Neural cell (in vitro differentiated cells): ENCODE data around the gene CXCR1. TPM values are rescaled to one million over a fixed set of nuclear protein-coding genes. Genes with fewer than 3 reads are reported as not detected.
A peak's percentile ranks its signal among the peaks of the same experiment; 100 is the strongest.

Experiments used
- H2AFZ ChIP-seq: fragments of 200-600, 300-800 bp; sonication (generic), shearing (Covaris generic); 2 replicates; pipeline ENCODE4 v1.6.0; 2014; ENCODE audit warnings: low read depth, mild to moderate bottlenecking, antibody characterized with exemption, low read length, moderate library complexity
- H3F3A ChIP-seq: fragments of 200-600 bp; shearing (Covaris generic); 2 replicates; pipeline ENCODE4 v1.6.1; 2016; ENCODE audit warnings: mild to moderate bottlenecking, moderate library complexity, mixed read lengths, antibody characterized with exemption, low read length; ENCODE audit not compliant: insufficient read depth, poor library complexity, severe bottlenecking
- H3K27ac ChIP-seq: fragments of 200-600, 300-800 bp; sonication (generic), shearing (Covaris generic); 2 replicates; pipeline ENCODE4 v1.5.1; 2014; ENCODE audit warnings: mild to moderate bottlenecking, low read length, moderate library complexity
- H3K27me3 ChIP-seq: fragments of 300-800, 200-600 bp; sonication (generic), shearing (Covaris generic); 2 replicates; pipeline ENCODE4 v1.6.0; 2014; ENCODE audit warnings: mild to moderate bottlenecking, low read depth, low read length, moderate library complexity; ENCODE audit not compliant: insufficient read depth
- H3K36me3 ChIP-seq: fragments of 300-800, 200-600 bp; sonication (generic), shearing (Covaris generic); 2 replicates; pipeline ENCODE4 v1.5.1; 2014; ENCODE audit warnings: mild to moderate bottlenecking, antibody characterized with exemption, low read length, moderate library complexity; ENCODE audit not compliant: insufficient read depth
- H3K4me2 ChIP-seq: fragments of 300-800, 200-600 bp; sonication (generic), shearing (Covaris generic); 2 replicates; pipeline ENCODE4 v1.6.0; 2014; ENCODE audit warnings: mild to moderate bottlenecking, low read length
- H3K4me3 ChIP-seq: fragments of 300-800, 200-600 bp; sonication (generic), shearing (Covaris generic); 2 replicates; pipeline ENCODE4 v1.5.1; 2014; ENCODE audit warnings: mild to moderate bottlenecking, low read length, moderate library complexity
- H3K79me2 ChIP-seq: fragments of 200-600 bp; shearing (Covaris generic); replicated peaks from 2 replicates; pipeline ENCODE4 v1.6.0; 2014; ENCODE audit warnings: mild to moderate bottlenecking, low read length, moderate library complexity; ENCODE audit not compliant: insufficient read depth
- H3K9ac ChIP-seq: fragments of 300-800, 200-600 bp; sonication (generic), shearing (Covaris generic); 2 replicates; pipeline ENCODE4 v1.6.1; 2016; ENCODE audit warnings: mild to moderate bottlenecking, low read length, mixed read lengths
- H3K9me2 ChIP-seq: fragments of 200-600 bp; shearing (Covaris generic); 2 replicates; pipeline ENCODE4 v1.6.1; 2016; ENCODE audit warnings: mild to moderate bottlenecking, low read length, mixed read lengths; ENCODE audit not compliant: insufficient read depth
- H3K9me3 ChIP-seq: fragments of 200-600, 300-800 bp; sonication (generic), shearing (Covaris generic); 2 replicates; pipeline ENCODE4 v1.6.1; 2016; ENCODE audit warnings: mild to moderate bottlenecking, mixed run types, low read length, moderate library complexity, mixed read lengths
- H4K20me1 ChIP-seq: fragments of 200-600 bp; shearing (Covaris generic); 2 replicates; pipeline ENCODE4 v1.6.1; 2016; ENCODE audit warnings: mild to moderate bottlenecking, mixed run types; ENCODE audit not compliant: insufficient read depth
- CTCF ChIP-seq: fragments of 450-650 bp; IDR thresholded peaks from 2 replicates; pipeline ENCODE4 v1.5.1; 2014; ENCODE audit warnings: antibody characterized with exemption, mild to moderate bottlenecking, moderate library complexity; ENCODE audit not compliant: poor library complexity, severe bottlenecking
- EP300 ChIP-seq: fragments of 450-650 bp; conservative IDR thresholded peaks from 2 replicates; pipeline ENCODE4 v1.6.1; 2014; ENCODE audit warnings: antibody characterized with exemption, mild to moderate bottlenecking, moderate library complexity; ENCODE audit not compliant: poor library complexity, severe bottlenecking
- EZH2 ChIP-seq: fragments of 200-600, 300-800 bp; shearing (Covaris generic), sonication (generic); IDR thresholded peaks from 2 replicates; pipeline ENCODE4 v1.6.1; 2014; ENCODE audit warnings: antibody characterized with exemption, low read length, borderline replicate concordance, mild to moderate bottlenecking; ENCODE audit not compliant: insufficient read depth, poor library complexity, severe bottlenecking
- MXI1 ChIP-seq: fragments of 450-650 bp; conservative IDR thresholded peaks from 2 replicates; pipeline ENCODE4 v1.6.1; 2014; ENCODE audit warnings: antibody characterized with exemption, mild to moderate bottlenecking; ENCODE audit not compliant: poor library complexity, severe bottlenecking
- POLR2AphosphoS5 ChIP-seq: IDR thresholded peaks from 2 replicates; pipeline ENCODE4 v1.6.1; 2012
- RAD21 ChIP-seq: fragments of 450-650 bp; conservative IDR thresholded peaks from 2 replicates; pipeline ENCODE4 v1.6.1; 2014; ENCODE audit warnings: antibody characterized with exemption, mild to moderate bottlenecking, moderate library complexity
- REST ChIP-seq: IDR thresholded peaks from 2 replicates; pipeline ENCODE4 v1.6.1; 2012; ENCODE audit warnings: borderline replicate concordance
- SMC3 ChIP-seq: fragments of 450-650 bp; conservative IDR thresholded peaks from 2 replicates; pipeline ENCODE4 v1.6.1; 2014; ENCODE audit warnings: antibody characterized with exemption, mild to moderate bottlenecking, moderate library complexity; ENCODE audit not compliant: poor library complexity
- TAF1 ChIP-seq: IDR thresholded peaks from 2 replicates; pipeline ENCODE4 v1.6.1; 2012; ENCODE audit warnings: low read depth
- polyA plus RNA-seq: library from polyadenylated mRNA; depleted of rRNA; stranded (reverse); fragments of >200 nt; gene quantifications from 2 replicates; pipeline ENCODE4 v1.2.3, GENCODE V29; 2014

Gene CXCR1
- polyA plus RNA-seq, 1 donor from 2014 or later: not detected

GRCh38 chr2:218186355-218186766 is 19.6 kb upstream of the CXCR1 start:
- H3K4me3 ChIP-seq: no peak overlapping the region
- H4K20me1 ChIP-seq: no peaks in the 10 kb centered on the region
- H3K27me3 ChIP-seq: no peaks in the 10 kb centered on the region
- TF ChIP-seq RAD21: peak; percentile 25
- no peak for TF ChIP-seq REST
- no peak for TF ChIP-seq EZH2
- TF ChIP-seq CTCF: peak; percentile 54
- TF ChIP-seq MXI1: no peak
- no peaks in the 10 kb centered on the region for H3K9me2 ChIP-seq
- H3K9me3 ChIP-seq: no peaks in the 10 kb centered on the region
- H3K36me3 ChIP-seq: no peaks in the 10 kb centered on the region
- no peak overlapping the region for H3K27ac ChIP-seq
- H3K4me2 ChIP-seq: no peak overlapping the region
- no peaks in the 10 kb centered on the region for H3F3A ChIP-seq
- no peak overlapping the region for H3K9ac ChIP-seq
- no peak overlapping the region for H2AFZ ChIP-seq
- no peaks in the 10 kb centered on the region for H3K79me2 ChIP-seq

GRCh38 chr2:218184331-218184730 is 17.6 kb upstream of the CXCR1 start:
- no peaks in the 10 kb centered on the region for H3K9me3 ChIP-seq
- no peak overlapping the region for H2AFZ ChIP-seq
- H3F3A ChIP-seq: no peaks in the 10 kb centered on the region
- H3K27ac ChIP-seq: no peak overlapping the region
- H3K9ac ChIP-seq: no peak overlapping the region
- H4K20me1 ChIP-seq: no peaks in the 10 kb centered on the region
- H3K36me3 ChIP-seq: no peaks in the 10 kb centered on the region
- no peak overlapping the region for H3K4me2 ChIP-seq
- H3K79me2 ChIP-seq: no peaks in the 10 kb centered on the region
- no peak overlapping the region for H3K4me3 ChIP-seq
- no peaks in the 10 kb centered on the region for H3K9me2 ChIP-seq
- H3K27me3 ChIP-seq: no peaks in the 10 kb centered on the region
- TF ChIP-seq REST (no peak), EP300 (no peak), MXI1 (no peak), CTCF (no peak), POLR2AphosphoS5 (no peak), EZH2 (no peak), SMC3 (no peak), TAF1 (no peak), RAD21 (no peak)
